GM18858 (cell line): ENCODE data around the gene OR6B1.

ENCODE experiments used
- ATAC-seq: cut with Tn5 transposase; IDR thresholded peaks from one replicate; pipeline ENCODE4 v1.9.1; 2021; ENCODE audit not compliant: unreplicated experiment

OR6B1 gene

GRCh38 chr7:144000020-144000419 lies at the start of gene OR6B1:
OR6B1 (plus strand) TSS chr7:144000320; CDS start chr7:144003997, 3,677 bp downstream.
- ATAC-seq: no peak

- ATAC-seq: no peak
Observed at GRCh38 chr7:143953421-143953820, 46.7 kb upstream of the OR6B1 start.

- ATAC-seq: no peak
Observed at GRCh38 chr7:143954135-143954534, 46.0 kb upstream of the OR6B1 start.

GRCh38 chr7:143954544-143954943 lies 45.6 kb upstream of the OR6B1 start, which contains the start of gene OR2F1:
OR2F1 (plus strand) TSS chr7:143954844; CDS start chr7:143959971, 5,127 bp downstream.
- no peak for ATAC-seq

GRCh38 chr7:143958781-143959180 lies 41.3 kb upstream of the OR6B1 start:
- no peak for ATAC-seq

- ATAC-seq: no peak
Observed at GRCh38 chr7:143960813-143961610, 39.1 kb upstream of the OR6B1 start.

- no peak for ATAC-seq
Observed at GRCh38 chr7:143965280-143965679, 34.8 kb upstream of the OR6B1 start.

GRCh38 chr7:143967398-143967797 lies 32.7 kb upstream of the OR6B1 start:
- ATAC-seq: no peak

GRCh38 chr7:143973870-143974416 lies 26.2 kb upstream of the OR6B1 start:
- no peak for ATAC-seq

- ATAC-seq: no peak
Observed at GRCh38 chr7:143974459-143974858, 25.7 kb upstream of the OR6B1 start.

GRCh38 chr7:143975617-143976016 lies 24.5 kb upstream of the OR6B1 start:
- no peak for ATAC-seq

GRCh38 chr7:143978585-143978984 lies 21.5 kb upstream of the OR6B1 start:
- ATAC-seq: no peak

GRCh38 chr7:143979359-143979758 lies 20.8 kb upstream of the OR6B1 start:
- ATAC-seq: no peak

GRCh38 chr7:143979998-143980397 lies 20.1 kb upstream of the OR6B1 start:
- ATAC-seq: no peak

- no peak for ATAC-seq
Observed at GRCh38 chr7:143980746-143981510, 19.2 kb upstream of the OR6B1 start.

- ATAC-seq: no peak
Observed at GRCh38 chr7:143983960-143984359, 16.2 kb upstream of the OR6B1 start.

GRCh38 chr7:143987513-143987912 lies 12.6 kb upstream of the OR6B1 start:
- ATAC-seq: peak; percentile 75

- ATAC-seq: no peak
Observed at GRCh38 chr7:143988976-143989745, 11.0 kb upstream of the OR6B1 start.

- no peak for ATAC-seq
Observed at GRCh38 chr7:143992670-143993069, 7.5 kb upstream of the OR6B1 start.

GRCh38 chr7:143993924-143994323 lies 6.2 kb upstream of the OR6B1 start:
- no peak for ATAC-seq

GRCh38 chr7:144001543-144001942 lies 1.4 kb downstream of the OR6B1 start:
- no peak for ATAC-seq
